ENCODE measurements around the gene EXOC1. TPM values are rescaled to one million over a fixed set of nuclear protein-coding genes. Genes with fewer than 3 reads are reported as not detected.

Gene EXOC1
- total RNA-seq, 1 donor from 2014 or later = 13.6 TPM

GRCh38 chr4:55887594-55887993 lies 34.1 kb downstream of the EXOC1 start:
- H3K4me3 ChIP-seq = no peak overlapping the region
- no peak overlapping the region for H3K27ac ChIP-seq
- no peaks in the 10 kb centered on the region for H3K9me3 ChIP-seq
- peaks cover 7 to 31% of the 10 kb centered on the region in 2 donors for H3K36me3 ChIP-seq
- no peaks in the 10 kb centered on the region for H3K27me3 ChIP-seq
- no peak for DNase-seq (ENCODE audit: low spot score in 2 of 2)
- no peak for TF ChIP-seq CTCF (IDR thresholded peaks at IDR 0.05)
- no peaks in the 10 kb centered on the region for H3K4me1 ChIP-seq
- intact Hi-C loops (cut with DNase I) = no loop called here

GRCh38 chr4:55892156-55892555 lies 38.7 kb downstream of the EXOC1 start:
- TF ChIP-seq CTCF (IDR thresholded peaks at IDR 0.05) = no peak
- intact Hi-C loops (cut with DNase I) = loop anchor here (2.0 to 5.0 kb wide), 2 partner anchors 39 to 55 kb away; partner anchors contain the start of genes CEP135 and EXOC1
- peaks cover 10 to 49% of the 10 kb centered on the region in 2 donors for H3K36me3 ChIP-seq

GRCh38 chr4:55896622-55897021 lies 43.2 kb downstream of the EXOC1 start:
- no peaks in the 10 kb centered on the region for H3K27me3 ChIP-seq
- DNase-seq (ENCODE audit: low spot score in 2 of 2) = no peak

More at GRCh38 chr4:55892156-55892555, 38.7 kb downstream of the EXOC1 start:
- H3K9me3 ChIP-seq = no peaks in the 10 kb centered on the region
- no peaks in the 10 kb centered on the region for H3K27me3 ChIP-seq
- H3K4me1 ChIP-seq = no peaks in the 10 kb centered on the region
- no peak for DNase-seq (ENCODE audit: low spot score in 2 of 2)
- H3K27ac ChIP-seq = no peak overlapping the region
- H3K4me3 ChIP-seq = no peak overlapping the region

GRCh38 chr4:55902677-55903076 lies 49.2 kb downstream of the EXOC1 start:
- no peak for DNase-seq (ENCODE audit: low spot score in 2 of 2)
- H3K9me3 ChIP-seq = no peaks in the 10 kb centered on the region
- no peaks in the 10 kb centered on the region for H3K4me1 ChIP-seq
- no peak overlapping the region for H3K27ac ChIP-seq
- TF ChIP-seq CTCF (IDR thresholded peaks at IDR 0.05) = no peak
- H3K4me3 ChIP-seq = no peak overlapping the region
- peaks cover 32 to 50% of the 10 kb centered on the region in 2 donors for H3K36me3 ChIP-seq
- intact Hi-C loops (cut with DNase I) = no loop called here
- H3K27me3 ChIP-seq = no peaks in the 10 kb centered on the region

More at GRCh38 chr4:55896622-55897021, 43.2 kb downstream of the EXOC1 start:
- no peaks in the 10 kb centered on the region for H3K4me1 ChIP-seq
- no peaks in the 10 kb centered on the region for H3K9me3 ChIP-seq
- intact Hi-C loops (cut with DNase I) = no loop called here
- no peak overlapping the region for H3K4me3 ChIP-seq
- no peak overlapping the region for H3K27ac ChIP-seq
- H3K36me3 ChIP-seq = peaks cover 18 to 64% of the 10 kb centered on the region in 2 donors
- no peak for TF ChIP-seq CTCF (IDR thresholded peaks at IDR 0.05)

- no peak overlapping the region for H3K4me3 ChIP-seq
- H3K4me1 ChIP-seq = no peaks in the 10 kb centered on the region
- no peaks in the 10 kb centered on the region for H3K9me3 ChIP-seq
- H3K27me3 ChIP-seq = no peaks in the 10 kb centered on the region
- H3K36me3 ChIP-seq = peaks cover 30 to 45% of the 10 kb centered on the region in 2 donors
- TF ChIP-seq CTCF (IDR thresholded peaks at IDR 0.05) = no peak
- no peak for DNase-seq (ENCODE audit: low spot score in 2 of 2)
- H3K27ac ChIP-seq = no peak overlapping the region
- intact Hi-C loops (cut with DNase I) = no loop called here
Observed at GRCh38 chr4:55903577-55903976, 50.1 kb downstream of the EXOC1 start.

- H3K9me3 ChIP-seq = no peaks in the 10 kb centered on the region
- no peaks in the 10 kb centered on the region for H3K4me1 ChIP-seq
- no peaks in the 10 kb centered on the region for H3K27me3 ChIP-seq
- no peak overlapping the region for H3K27ac ChIP-seq
- peaks cover 30 to 40% of the 10 kb centered on the region in 2 donors for H3K36me3 ChIP-seq
- TF ChIP-seq CTCF (IDR thresholded peaks at IDR 0.05) = no peak
- intact Hi-C loops (cut with DNase I) = no loop called here
- no peak overlapping the region for H3K4me3 ChIP-seq
- no peak for DNase-seq (ENCODE audit: low spot score in 2 of 2)
Observed at GRCh38 chr4:55904576-55904975, 51.1 kb downstream of the EXOC1 start.
